ENCODE measurements around the gene MED10. TPM values are rescaled to one million over a fixed set of nuclear protein-coding genes. Genes with fewer than 3 reads are reported as not detected.

Gene MED10
- total RNA-seq, 1 experiment from 2014 or later: 25.4 TPM

GRCh38 chr5:6322163-6322713, 56.1 kb downstream of the MED10 start:
- DNase-seq (ENCODE audit: low spot score): no peak
- in situ Hi-C loops (cut with HindIII; ENCODE audit: low sequenced_read_pairs): no loop called here

Other genes starting within 250 kb of the MED10 start
- not detected in 2 replicates for gene UBE2QL1, start 70.3 kb upstream of the MED10 start, total RNA-seq (2014; rRNA removed; shearing (Covaris generic))

Data from G401 (cell line).